HepG2 (cell line): Measurements from ENCODE around the gene ATP13A3. TPM values are rescaled to one million over a fixed set of nuclear protein-coding genes. Genes with fewer than 3 reads are reported as not detected.
A peak's percentile ranks its signal among the peaks of the same experiment; 100 is the strongest.

Experiments used
- ATAC-seq: fragments of 200-7000 bp; cut with Tn5 transposase; 3 replicates; pipeline ENCODE4 v1.9.1; 2020; ENCODE audit warnings: mild to moderate bottlenecking, moderate library complexity
- BruUV-seq: library from RNA; stranded (reverse); fragments of 400-500 nt; replicated peaks from 2 replicates; lab custom pipeline; 2021; lab: Mats Ljungman, UMichigan
- CTCF ChIA-PET: fragments of 300-600 bp; formaldehyde crosslinking; extraction: SDS; loops from one replicate; lab custom pipeline; 2021; ENCODE audit warnings: low total read pairs, inconsistent platforms, low intra/inter-chr PET ratio; lab: Yijun Ruan, JAX
- POLR2A ChIA-PET: fragments of 350-600 bp; sonication (Branson Sonifier 250); formaldehyde crosslinking; loops from one replicate; lab custom pipeline; 2020; ENCODE audit warnings: antibody characterized with exemption, inconsistent platforms; lab: Yijun Ruan, JAX
- DNase-seq: peaks from one replicate; pipeline ENCODE4 v3.0.0-alpha.2; 2015; ENCODE audit warnings: low spot score
- FAIRE-seq: peaks from 3 replicates; lab custom pipeline; 2011; peaks lifted over from hg19 to GRCh38; lab: Jason Lieb, UNC
- H2AFZ ChIP-seq: one replicate; pipeline ENCODE4 v1.6.1; 2011; ENCODE audit warnings: low read length, inconsistent platforms
- H3K27ac ChIP-seq: fragments of 300-600 bp; 3 replicates; pipeline ENCODE4 v1.8.0; 2011; ENCODE audit warnings: mixed run types, mild to moderate bottlenecking, mixed read lengths, low read length, inconsistent platforms; ENCODE audit not compliant: insufficient read depth; ENCODE audit errors: extremely low read length
- H3K27me3 ChIP-seq, 2 experiments: fragments of 200-600 bp in 1 of 2; 2 replicates in 1 of 2; 3 replicates in 1 of 2; pipeline versions ENCODE4 v1.6.0 to v1.8.0; 2011; ENCODE audit warnings: low read length in 2 of 2, mild to moderate bottlenecking in 2 of 2, moderate library complexity in 2 of 2, inconsistent platforms in 1 of 2; ENCODE audit not compliant: insufficient read depth in 2 of 2, control insufficient read depth in 1 of 2
- H3K36me3 ChIP-seq, 2 experiments: fragments of 200-600 bp in 1 of 2; replicated peaks in 1 of 2; 2 replicates in 1 of 2; 3 replicates in 1 of 2; pipeline versions ENCODE4 v1.5.1 to v1.8.0; 2011; ENCODE audit warnings: low read length in 2 of 2, inconsistent platforms in 1 of 2; ENCODE audit not compliant: insufficient read depth in 2 of 2, control insufficient read depth in 1 of 2
- H3K4me1 ChIP-seq: 2 replicates; pipeline ENCODE4 v1.5.1; 2012; ENCODE audit warnings: low read length, inconsistent platforms; ENCODE audit not compliant: insufficient read depth
- H3K4me2 ChIP-seq: 2 replicates; pipeline ENCODE4 v1.6.0; 2011; ENCODE audit warnings: low read depth, low read length, inconsistent platforms
- H3K4me3 ChIP-seq, 3 experiments: fragments of 200-600 bp in 1 of 3; sonication (generic), shearing (Covaris generic) in 1 of 3; replicated peaks in 1 of 3; 2 replicates each; pipeline ENCODE4 v1.5.1; 2011 to 2016; ENCODE audit warnings: low read length in 3 of 3, inconsistent platforms in 2 of 3, low read depth in 2 of 3, mild to moderate bottlenecking in 2 of 3, control low read depth in 1 of 3, mixed read lengths in 1 of 3; ENCODE audit not compliant: insufficient read depth in 1 of 3
- H3K79me2 ChIP-seq: one replicate; pipeline ENCODE4 v1.6.1; 2011; ENCODE audit warnings: low read length, inconsistent platforms; ENCODE audit not compliant: insufficient read depth
- H3K9ac ChIP-seq: 2 replicates; pipeline ENCODE4 v1.6.0; 2011; ENCODE audit warnings: mild to moderate bottlenecking, low read depth, low read length, inconsistent platforms; ENCODE audit not compliant: insufficient read depth
- H3K9me3 ChIP-seq: 2 replicates; pipeline ENCODE4 v1.5.1; 2012; ENCODE audit warnings: mild to moderate bottlenecking, low read length
- H4K20me1 ChIP-seq: 2 replicates; pipeline ENCODE4 v1.6.0; 2011; ENCODE audit warnings: inconsistent platforms, mild to moderate bottlenecking, low read length, moderate library complexity; ENCODE audit not compliant: insufficient read depth
- ATRX ChIP-seq: sonication (generic); formaldehyde crosslinking; IDR thresholded peaks from 2 replicates; pipeline ENCODE4 v1.4.0; 2020; ENCODE audit warnings: missing genetic modification reagents, borderline replicate concordance
- HOXA3 ChIP-seq: sonication (generic); formaldehyde crosslinking; IDR thresholded peaks from 2 replicates; pipeline ENCODE4 v1.5.0; 2020; ENCODE audit warnings: missing genetic modification reagents
- MYC ChIP-seq: sonication (generic); formaldehyde crosslinking; IDR thresholded peaks from 2 replicates; pipeline ENCODE4 v1.9.0; 2021; ENCODE audit warnings: missing genetic modification reagents, borderline replicate concordance
- NR2F2 ChIP-seq: IDR thresholded peaks from 2 replicates; pipeline ENCODE4 v1.6.1; 2012; ENCODE audit warnings: low read depth, inconsistent platforms, borderline replicate concordance
- PITX1 ChIP-seq: sonication (generic); formaldehyde crosslinking; IDR thresholded peaks from 2 replicates; pipeline ENCODE4 v1.5.1; 2020; ENCODE audit warnings: mild to moderate bottlenecking, missing genetic modification reagents
- ZNF230 ChIP-seq: sonication (generic); formaldehyde crosslinking; IDR thresholded peaks from 2 replicates; pipeline ENCODE4 v1.4.0; 2020; ENCODE audit warnings: mild to moderate bottlenecking, missing genetic modification reagents
- ZNF343 ChIP-seq: sonication (generic); formaldehyde crosslinking; IDR thresholded peaks from 2 replicates; pipeline ENCODE4 v1.4.0; 2020; ENCODE audit warnings: mild to moderate bottlenecking, missing genetic modification reagents
- ZSCAN20 ChIP-seq: sonication (generic); formaldehyde crosslinking; IDR thresholded peaks from 2 replicates; pipeline ENCODE4 v1.4.0; 2020; ENCODE audit warnings: missing genetic modification reagents, mild to moderate bottlenecking, borderline replicate concordance
- WGBS: methylation state at CpG from one replicate; pipeline ENCODE4 v1.1.6; 2017; ENCODE audit warnings: low lambda C conversion rate; 5-methylcytosine and 5-hydroxymethylcytosine counted together
- in situ Hi-C: cut with HindIII; loops from 2 replicates; pipeline ENCODE4 v1.10.0; 2017; ENCODE audit warnings: low pct_unique_long_range_greater_than_20kb; ENCODE audit not compliant: extremely low pct_ligation_motif_present
- intact Hi-C: fragments of 100-400 bp; cut with micrococcal nuclease; formaldehyde crosslinking; loops from one replicate; pipeline ENCODE4 v1.10.0; 2022; ENCODE audit not compliant: unreplicated experiment
- polyA plus RNA-seq, 8 experiments: library from polyadenylated mRNA; depleted of rRNA in 3 of 8; stranded (reverse) in 7 of 8; unstranded in 1 of 8; fragments of >200 nt; fragmentation: Illumina TruSeq in 4 of 8; extraction: Trizol in 4 of 8; gene quantifications; 2 replicates each; pipeline versions ENCODE4 v1.2.1 to v1.2.3, GENCODE V29; 2011 to 2016; ENCODE audit warnings: low read depth in 4 of 8, missing spikeins in 1 of 8, mixed read lengths in 1 of 8; ENCODE audit not compliant: insufficient read depth in 1 of 8
- total RNA-seq, 5 experiments: library from RNA; depleted of rRNA; stranded (reverse); fragments of >200 nt; fragmentation: Illumina TruSeq; extraction: Trizol; gene quantifications; 2 replicates each; pipeline ENCODE4 v1.2.3, GENCODE V29; 2016; ENCODE audit warnings: low read depth in 1 of 5
- TF ChIP-seq, protein P1 (sequence below): sonication (generic); formaldehyde crosslinking; IDR thresholded peaks from 2 replicates; pipeline ENCODE4 v1.4.0; 2020; ENCODE audit warnings: missing genetic modification reagents, mild to moderate bottlenecking, borderline replicate concordance
- TF ChIP-seq, protein P2 (sequence below): sonication (generic); formaldehyde crosslinking; IDR thresholded peaks from 2 replicates; pipeline ENCODE4 v1.5.1; 2020; ENCODE audit warnings: missing genetic modification reagents, mild to moderate bottlenecking, borderline replicate concordance
- TF ChIP-seq, protein P3 (sequence below): sonication (generic); formaldehyde crosslinking; IDR thresholded peaks from 2 replicates; pipeline ENCODE4 v1.4.0; 2020; ENCODE audit warnings: missing genetic modification reagents
- TF ChIP-seq, protein P4 (sequence below): IDR thresholded peaks from 2 replicates; pipeline ENCODE4 v1.4.0; 2020; ENCODE audit warnings: mild to moderate bottlenecking, missing genetic modification reagents

ATP13A3 gene
- total and polyA plus RNA-seq, 2 of the 13 experiments (the other 11 are each of a cell fraction or from before 2014, with no cell fraction given) = 44.9 to 80.8 TPM

DNA sequence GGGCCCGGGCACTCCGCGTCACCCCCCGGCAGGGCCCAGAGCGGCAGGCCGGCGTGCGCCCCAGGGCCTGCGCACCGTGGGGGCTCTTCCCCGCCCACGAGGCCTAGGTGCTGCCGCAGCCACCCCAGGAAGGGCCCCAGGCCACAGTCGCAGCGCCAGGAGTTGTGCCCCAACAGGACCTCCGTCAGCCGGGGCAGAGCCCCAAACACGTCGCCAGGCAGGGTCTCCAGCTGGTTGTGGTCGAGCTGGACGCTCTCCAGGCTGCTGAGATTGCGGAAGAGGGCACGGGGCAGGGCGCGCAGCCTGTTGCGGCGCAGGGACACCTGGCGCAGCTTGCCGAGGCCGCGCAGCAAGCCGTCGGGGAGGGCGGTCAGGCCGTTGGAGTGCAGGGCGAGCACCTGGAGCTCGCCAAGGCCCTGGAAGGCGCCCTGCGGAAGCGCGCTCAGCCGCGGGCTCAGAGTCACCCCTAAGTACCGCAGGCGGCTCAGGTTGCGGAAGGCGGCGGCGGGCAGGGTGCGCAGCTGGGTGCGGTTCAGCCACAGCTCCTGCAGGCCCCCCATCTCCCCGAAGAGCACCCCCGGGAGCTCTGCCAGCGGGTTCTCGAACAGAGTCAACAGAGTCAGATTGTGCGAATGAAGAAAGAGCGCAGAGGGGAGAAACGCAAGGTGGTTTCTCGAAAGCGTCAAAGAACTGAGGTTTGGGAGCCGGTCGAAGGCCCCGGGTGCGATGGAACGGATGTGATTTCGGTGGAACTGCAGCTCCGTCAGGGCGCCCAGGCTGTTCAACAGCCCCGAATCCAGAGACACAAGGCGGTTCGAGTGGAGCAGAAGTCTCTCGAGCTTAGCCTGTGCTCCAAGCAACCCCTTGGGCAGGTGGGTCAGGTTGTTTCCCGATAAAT, 89.7 kb downstream of the ATP13A3 start:
- 94% methylated on average over 41 of the region's 73 CpGs for WGBS
- 0 out of 5 replicates have a peak, but pooled peaks cover 0 to 8% of the 10 kb centered on the region in 2 experiments for H3K27me3 ChIP-seq
- FAIRE-seq = no peak
- H3K27ac ChIP-seq = no peak overlapping the region
- peak overlapping the region; percentile 35 to 71 (median 56); a peak in 5 of 6 replicates for H3K4me3 ChIP-seq
- no peaks in the 10 kb centered on the region for H3K9me3 ChIP-seq
- H3K79me2 ChIP-seq = no peaks in the 10 kb centered on the region
- intact Hi-C loops (loop anchor here (5.0 kb wide), 2 partner anchors 45 to 420 kb away; partner anchors contain the start of gene CPN2), in situ Hi-C loops (no loop called here)
- no TSS peak for BruUV-seq
- no peaks in the 10 kb centered on the region for H4K20me1 ChIP-seq
- ChIA-PET POLR2A (interaction anchor here (1.3 to 2.0 kb wide), 4 partner anchors 46 to 176 kb away, joined by 4 to 10 read pairs (median 6); partner anchors contain the start of gene CPN2), CTCF (no interaction called here)
- ATAC-seq = no peak
- H3K36me3 ChIP-seq = no peaks in the 10 kb centered on the region
- H3K4me1 ChIP-seq = peaks cover 29% of the 10 kb centered on the region
- peak overlapping the region; percentile 31; the same call in 1 of the 2 replicates for H3K9ac ChIP-seq
- peak overlapping the region; percentile 85 for H3K4me2 ChIP-seq
- no peak for DNase-seq
- H2AFZ ChIP-seq = no peak overlapping the region
- TF ChIP-seq, protein P1, sequence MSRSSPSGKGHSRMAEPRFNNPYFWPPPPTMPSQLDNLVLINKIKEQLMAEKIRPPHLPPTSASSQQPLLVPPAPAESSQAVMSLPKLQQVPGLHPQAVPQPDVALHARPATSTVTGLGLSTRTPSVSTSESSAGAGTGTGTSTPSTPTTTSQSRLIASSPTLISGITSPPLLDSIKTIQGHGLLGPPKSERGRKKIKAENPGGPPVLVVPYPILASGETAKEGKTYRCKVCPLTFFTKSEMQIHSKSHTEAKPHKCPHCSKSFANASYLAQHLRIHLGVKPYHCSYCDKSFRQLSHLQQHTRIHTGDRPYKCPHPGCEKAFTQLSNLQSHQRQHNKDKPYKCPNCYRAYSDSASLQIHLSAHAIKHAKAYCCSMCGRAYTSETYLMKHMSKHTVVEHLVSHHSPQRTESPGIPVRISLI (CRISPR knock-in tag) = no peak
- TF ChIP-seq MYC (CRISPR knock-in tag) = 0 out of 2 replicates have a peak, but pooled peaks have one; percentile 11
- TF ChIP-seq HOXA3 (CRISPR knock-in tag) = peak; percentile 67; the same call in 1 of the 2 replicates
- TF ChIP-seq, protein P2, sequence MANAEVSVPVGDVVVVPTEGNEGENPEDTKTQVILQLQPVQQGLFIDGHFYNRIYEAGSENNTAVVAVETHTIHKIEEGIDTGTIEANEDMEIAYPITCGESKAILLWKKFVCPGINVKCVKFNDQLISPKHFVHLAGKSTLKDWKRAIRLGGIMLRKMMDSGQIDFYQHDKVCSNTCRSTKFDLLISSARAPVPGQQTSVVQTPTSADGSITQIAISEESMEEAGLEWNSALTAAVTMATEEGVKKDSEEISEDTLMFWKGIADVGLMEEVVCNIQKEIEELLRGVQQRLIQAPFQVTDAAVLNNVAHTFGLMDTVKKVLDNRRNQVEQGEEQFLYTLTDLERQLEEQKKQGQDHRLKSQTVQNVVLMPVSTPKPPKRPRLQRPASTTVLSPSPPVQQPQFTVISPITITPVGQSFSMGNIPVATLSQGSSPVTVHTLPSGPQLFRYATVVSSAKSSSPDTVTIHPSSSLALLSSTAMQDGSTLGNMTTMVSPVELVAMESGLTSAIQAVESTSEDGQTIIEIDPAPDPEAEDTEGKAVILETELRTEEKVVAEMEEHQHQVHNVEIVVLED (CRISPR knock-in tag) = no peak
- TF ChIP-seq, protein P3, sequence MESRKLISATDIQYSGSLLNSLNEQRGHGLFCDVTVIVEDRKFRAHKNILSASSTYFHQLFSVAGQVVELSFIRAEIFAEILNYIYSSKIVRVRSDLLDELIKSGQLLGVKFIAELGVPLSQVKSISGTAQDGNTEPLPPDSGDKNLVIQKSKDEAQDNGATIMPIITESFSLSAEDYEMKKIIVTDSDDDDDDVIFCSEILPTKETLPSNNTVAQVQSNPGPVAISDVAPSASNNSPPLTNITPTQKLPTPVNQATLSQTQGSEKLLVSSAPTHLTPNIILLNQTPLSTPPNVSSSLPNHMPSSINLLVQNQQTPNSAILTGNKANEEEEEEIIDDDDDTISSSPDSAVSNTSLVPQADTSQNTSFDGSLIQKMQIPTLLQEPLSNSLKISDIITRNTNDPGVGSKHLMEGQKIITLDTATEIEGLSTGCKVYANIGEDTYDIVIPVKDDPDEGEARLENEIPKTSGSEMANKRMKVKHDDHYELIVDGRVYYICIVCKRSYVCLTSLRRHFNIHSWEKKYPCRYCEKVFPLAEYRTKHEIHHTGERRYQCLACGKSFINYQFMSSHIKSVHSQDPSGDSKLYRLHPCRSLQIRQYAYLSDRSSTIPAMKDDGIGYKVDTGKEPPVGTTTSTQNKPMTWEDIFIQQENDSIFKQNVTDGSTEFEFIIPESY (CRISPR knock-in tag) = peak; percentile 77; the same call in 1 of the 2 replicates
- TF ChIP-seq NR2F2 = no peak
- TF ChIP-seq, protein P4, sequence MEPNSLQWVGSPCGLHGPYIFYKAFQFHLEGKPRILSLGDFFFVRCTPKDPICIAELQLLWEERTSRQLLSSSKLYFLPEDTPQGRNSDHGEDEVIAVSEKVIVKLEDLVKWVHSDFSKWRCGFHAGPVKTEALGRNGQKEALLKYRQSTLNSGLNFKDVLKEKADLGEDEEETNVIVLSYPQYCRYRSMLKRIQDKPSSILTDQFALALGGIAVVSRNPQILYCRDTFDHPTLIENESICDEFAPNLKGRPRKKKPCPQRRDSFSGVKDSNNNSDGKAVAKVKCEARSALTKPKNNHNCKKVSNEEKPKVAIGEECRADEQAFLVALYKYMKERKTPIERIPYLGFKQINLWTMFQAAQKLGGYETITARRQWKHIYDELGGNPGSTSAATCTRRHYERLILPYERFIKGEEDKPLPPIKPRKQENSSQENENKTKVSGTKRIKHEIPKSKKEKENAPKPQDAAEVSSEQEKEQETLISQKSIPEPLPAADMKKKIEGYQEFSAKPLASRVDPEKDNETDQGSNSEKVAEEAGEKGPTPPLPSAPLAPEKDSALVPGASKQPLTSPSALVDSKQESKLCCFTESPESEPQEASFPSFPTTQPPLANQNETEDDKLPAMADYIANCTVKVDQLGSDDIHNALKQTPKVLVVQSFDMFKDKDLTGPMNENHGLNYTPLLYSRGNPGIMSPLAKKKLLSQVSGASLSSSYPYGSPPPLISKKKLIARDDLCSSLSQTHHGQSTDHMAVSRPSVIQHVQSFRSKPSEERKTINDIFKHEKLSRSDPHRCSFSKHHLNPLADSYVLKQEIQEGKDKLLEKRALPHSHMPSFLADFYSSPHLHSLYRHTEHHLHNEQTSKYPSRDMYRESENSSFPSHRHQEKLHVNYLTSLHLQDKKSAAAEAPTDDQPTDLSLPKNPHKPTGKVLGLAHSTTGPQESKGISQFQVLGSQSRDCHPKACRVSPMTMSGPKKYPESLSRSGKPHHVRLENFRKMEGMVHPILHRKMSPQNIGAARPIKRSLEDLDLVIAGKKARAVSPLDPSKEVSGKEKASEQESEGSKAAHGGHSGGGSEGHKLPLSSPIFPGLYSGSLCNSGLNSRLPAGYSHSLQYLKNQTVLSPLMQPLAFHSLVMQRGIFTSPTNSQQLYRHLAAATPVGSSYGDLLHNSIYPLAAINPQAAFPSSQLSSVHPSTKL (CRISPR knock-in tag) = no peak
- no peak for TF ChIP-seq ZNF230 (CRISPR knock-in tag)
- TF ChIP-seq ZSCAN20 = 0 out of 2 replicates have a peak, but pooled peaks have one; percentile 55
- TF ChIP-seq PITX1 (CRISPR knock-in tag) = no peak
- no peak for TF ChIP-seq ATRX (CRISPR knock-in tag)
- no peak for TF ChIP-seq ZNF343 (CRISPR knock-in tag)
